HG03342 (cell line): Measurements from ENCODE around the gene GALNT2.

Experiments
- ATAC-seq: cut with Tn5 transposase; IDR thresholded peaks from one replicate; pipeline ENCODE4 v1.9.1; 2021; ENCODE audit warnings: mild to moderate bottlenecking, moderate library complexity; ENCODE audit not compliant: unreplicated experiment

The GALNT2 gene

DNA sequence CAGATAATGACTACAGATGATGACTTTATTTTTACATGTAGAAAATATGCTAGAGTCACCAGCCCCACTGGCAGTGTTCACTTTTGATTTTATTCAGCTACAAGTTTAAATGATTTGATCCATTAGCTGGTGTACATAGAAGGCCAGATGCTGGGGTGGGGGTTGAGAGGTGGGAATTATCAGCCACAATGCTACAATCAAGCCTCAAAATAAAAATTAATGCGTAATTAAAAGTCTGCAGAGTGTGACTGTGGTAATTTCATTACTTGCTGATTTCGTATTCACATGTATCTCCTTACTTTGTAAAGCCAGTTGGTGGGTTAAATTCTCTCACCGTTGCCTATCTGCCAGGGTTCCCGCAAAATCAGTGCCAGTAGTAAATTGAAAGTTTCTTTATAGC lies 109.3 kb downstream of the GALNT2 start:
- ATAC-seq, result no peak

DNA sequence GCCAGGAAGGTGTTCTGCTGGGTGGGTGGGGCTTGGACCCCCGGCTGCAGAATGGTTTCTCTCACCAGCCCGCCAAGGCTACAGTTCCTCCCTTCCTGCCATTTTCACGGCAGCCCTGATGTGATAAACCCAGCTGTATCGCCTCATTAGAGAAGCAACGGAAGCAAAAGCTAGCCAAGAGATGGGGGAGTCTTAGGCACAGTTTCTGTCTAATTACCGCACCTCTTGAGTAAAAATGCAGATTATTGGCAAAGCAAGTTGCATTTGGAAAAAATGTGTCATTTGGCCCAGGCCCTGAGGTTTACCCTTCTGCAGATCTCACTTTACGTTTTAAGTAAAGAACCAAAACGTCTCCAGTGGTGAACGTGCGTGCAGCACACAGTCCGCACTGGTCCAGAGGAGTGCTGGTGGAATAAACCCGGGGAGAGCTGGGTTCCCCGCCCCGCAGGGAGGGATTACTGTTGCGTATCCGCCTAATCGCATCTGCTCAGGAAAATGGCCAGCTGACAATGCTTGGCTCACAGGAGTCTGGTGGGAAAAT lies 109.9 kb downstream of the GALNT2 start:
- no peak for ATAC-seq

DNA sequence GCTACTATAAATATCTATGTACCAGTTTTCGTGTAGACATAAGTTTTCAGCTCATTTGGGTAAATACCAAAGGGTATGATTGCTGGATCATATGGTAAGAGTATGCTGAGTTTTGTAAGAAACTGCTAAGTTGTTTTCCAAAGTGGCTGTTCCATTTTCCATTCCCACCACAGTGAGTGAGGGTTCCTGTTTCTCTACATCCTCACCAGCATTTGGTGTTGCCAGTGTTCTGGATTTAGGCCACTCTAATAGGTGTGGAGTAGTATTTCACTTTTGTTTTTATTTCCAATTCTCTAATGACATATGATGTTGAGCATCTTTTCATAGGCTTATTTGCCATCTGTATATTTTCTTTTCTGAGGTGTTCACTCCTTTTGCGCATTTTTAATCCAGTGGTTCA lies 112.2 kb downstream of the GALNT2 start:
- ATAC-seq, result no peak

- ATAC-seq, result no peak
Observed at GRCh38 chr1:230185076-230186001, 118.3 kb downstream of the GALNT2 start.

GRCh38 chr1:230186003-230186863 lies 119.2 kb downstream of the GALNT2 start:
- no peak for ATAC-seq

GRCh38 chr1:230186874-230187273 lies 119.8 kb downstream of the GALNT2 start:
- no peak for ATAC-seq

DNA sequence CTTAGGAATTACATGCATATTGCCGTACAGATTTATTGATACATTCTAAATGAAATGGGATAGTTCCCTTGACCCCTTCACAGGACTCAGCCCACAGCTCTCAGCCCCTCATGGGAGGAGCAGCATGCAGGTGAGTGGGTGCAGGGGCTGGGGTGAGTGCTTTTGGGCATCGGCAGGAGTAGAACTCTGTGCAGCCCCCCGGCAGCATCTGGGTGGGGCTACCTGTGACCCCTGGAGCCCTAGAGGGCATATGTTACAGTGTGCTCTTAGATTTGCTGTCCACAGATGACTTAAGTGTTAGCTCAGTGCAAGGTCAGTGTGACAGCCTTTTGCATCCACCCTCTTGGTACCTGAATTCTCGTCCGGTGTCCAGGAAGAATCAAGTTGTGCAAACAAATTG lies 120.3 kb downstream of the GALNT2 start:
- ATAC-seq, result no peak

DNA sequence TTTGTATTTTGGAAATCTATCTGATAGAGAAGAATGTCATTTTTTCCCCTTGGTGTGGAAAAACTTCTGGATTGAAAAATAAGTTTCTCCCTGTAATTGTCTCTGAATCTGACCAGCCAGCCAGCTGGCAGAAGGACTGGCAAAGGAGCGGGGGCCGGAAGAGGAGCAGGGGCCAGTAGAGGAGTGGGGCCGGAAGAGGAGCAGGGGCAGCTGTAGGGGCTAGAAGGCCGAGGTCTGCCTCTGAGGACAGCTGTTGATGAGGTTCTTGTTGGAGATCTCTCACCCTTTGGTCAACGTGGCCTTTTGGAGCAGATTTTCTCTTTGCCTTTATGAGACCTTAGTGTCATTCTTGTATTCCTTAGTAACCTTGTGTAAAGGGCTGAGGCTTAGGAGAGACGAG lies 121.8 kb downstream of the GALNT2 start:
- ATAC-seq, result no peak

GRCh38 chr1:230189341-230189740 lies 122.3 kb downstream of the GALNT2 start:
- ATAC-seq, result no peak

GRCh38 chr1:230189824-230190223 lies 122.8 kb downstream of the GALNT2 start:
- no peak for ATAC-seq

- peak; percentile 62 for ATAC-seq
Observed at GRCh38 chr1:230191079-230191804, 124.2 kb downstream of the GALNT2 start.

DNA sequence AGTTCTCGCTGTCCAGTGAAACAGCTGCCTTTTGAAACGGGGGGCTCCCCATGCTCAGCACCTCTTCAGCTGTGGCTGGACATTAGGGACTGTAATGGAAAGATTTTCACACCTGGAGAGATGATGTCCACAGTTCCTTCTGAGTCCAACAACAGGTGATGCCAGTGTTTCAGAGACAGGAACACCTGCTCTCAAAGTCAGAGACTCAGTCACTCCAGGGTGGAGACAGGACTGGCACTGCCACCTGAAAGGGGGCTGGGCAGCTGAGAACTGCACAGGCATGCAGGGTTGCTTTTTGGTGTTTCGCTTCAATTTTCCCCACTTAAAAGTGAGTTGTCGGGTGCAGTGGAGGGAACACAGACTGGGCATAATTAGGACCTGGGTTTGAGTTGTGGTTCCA lies 124.8 kb downstream of the GALNT2 start:
- ATAC-seq, result no peak

DNA sequence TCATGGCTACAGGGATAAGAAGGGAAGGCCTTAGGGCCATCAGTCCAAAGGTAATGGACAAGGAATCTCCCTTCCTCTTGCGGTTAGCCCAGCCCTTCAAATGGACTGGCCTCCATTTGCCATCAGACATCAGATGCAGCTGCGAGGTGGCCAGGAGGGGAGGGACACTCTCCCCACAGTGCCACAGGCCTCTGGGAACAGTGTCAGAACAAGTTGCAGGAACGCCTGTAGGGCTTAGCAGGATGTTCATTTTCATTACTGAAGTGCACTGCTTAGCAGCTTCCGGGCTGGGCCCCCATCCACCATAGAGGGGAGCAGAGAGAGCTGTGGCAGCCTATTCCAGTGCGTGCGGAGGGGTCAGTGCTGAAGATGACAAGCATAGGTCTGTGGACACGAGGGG lies 127.5 kb downstream of the GALNT2 start:
- ATAC-seq, result no peak

DNA sequence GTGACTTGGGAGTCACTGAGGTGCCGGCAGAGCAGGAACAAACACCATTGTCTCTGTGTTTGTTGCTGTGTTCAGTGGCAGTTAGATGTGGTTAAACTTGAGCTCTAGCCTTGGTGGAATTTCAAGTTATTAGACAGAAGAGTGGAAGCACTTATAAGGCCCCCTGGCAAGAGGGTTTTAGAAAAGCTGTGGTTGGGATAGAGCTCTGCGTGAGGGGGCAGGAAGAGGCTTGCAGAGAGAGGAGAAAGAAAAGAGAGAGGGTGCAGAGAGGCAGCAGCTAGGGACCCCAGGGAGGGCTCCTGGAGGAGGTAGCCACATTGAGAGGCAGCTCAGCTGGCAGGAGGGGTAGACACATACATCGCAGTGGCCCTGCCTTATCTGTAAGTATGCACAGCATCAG lies 128.2 kb downstream of the GALNT2 start:
- ATAC-seq, result no peak

GRCh38 chr1:230196077-230196476 lies 129.0 kb downstream of the GALNT2 start:
- ATAC-seq, result no peak

- no peak for ATAC-seq
Observed at GRCh38 chr1:230197644-230198567, 130.9 kb downstream of the GALNT2 start.

- ATAC-seq, result no peak
Observed at GRCh38 chr1:230199034-230199433, 132.0 kb downstream of the GALNT2 start.

DNA sequence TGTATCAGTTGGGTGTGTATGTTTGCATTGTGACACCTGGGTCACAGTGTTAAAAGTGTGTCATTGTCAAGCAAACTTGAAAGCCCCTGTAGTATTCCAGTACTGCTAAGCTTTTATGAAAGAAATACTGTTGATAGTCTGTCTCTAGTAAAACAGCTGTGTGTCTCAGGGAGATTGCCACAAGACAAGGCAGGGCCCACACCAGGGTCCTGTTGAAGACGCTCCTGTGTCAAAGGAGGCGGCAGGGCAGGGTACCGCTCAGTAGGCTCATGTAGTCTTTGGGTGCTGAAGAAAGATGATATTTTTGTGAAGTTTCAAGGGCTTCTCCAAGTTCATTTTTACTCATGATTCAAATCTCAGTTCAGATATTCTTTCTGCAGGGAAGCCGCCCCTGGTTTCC lies 132.5 kb downstream of the GALNT2 start:
- ATAC-seq, result no peak

DNA sequence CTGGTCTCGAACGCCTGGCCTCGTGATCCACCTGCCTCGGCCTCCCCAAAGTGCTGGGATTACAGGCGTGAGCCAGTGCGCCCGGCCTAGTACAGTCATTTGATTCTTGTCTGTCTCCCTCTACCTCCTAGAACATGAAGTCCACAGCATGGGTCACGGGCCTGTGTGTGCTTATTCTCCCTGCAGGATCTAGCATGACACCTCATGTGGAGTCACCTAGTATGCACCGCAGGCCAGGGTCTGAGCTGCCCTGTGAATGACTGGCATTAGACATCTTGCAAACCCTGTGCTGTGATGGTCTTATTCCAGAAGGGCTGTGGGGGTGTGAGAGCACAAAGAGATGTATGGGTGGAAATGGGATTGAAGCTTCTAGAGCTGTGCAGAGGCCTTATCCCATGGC lies 133.2 kb downstream of the GALNT2 start:
- ATAC-seq, result no peak

DNA sequence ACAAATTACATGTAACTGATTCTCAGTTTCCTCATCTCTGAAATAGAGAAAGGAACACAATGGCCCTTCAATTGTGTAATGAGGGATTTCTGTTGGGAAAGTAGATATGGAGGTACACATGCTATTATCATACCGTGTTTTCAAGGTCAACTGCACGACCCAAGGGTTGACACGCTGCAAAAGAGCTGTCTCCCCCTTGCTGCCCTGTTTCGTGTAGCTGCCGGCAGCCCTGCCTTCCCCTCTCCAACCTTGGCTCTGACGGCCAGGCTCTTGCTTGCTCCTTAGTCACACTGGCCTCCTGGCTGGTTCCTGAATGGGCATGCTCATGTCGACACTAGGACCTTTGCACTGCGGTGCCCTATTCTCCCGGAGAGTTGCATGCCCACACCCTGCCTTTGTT lies 134.4 kb downstream of the GALNT2 start:
- no peak for ATAC-seq
